BLaER1 (cell line): ENCODE measurements around the gene PPP1R3G.

Experiments
- H3K27ac ChIP-seq: shearing (Covaris generic); formaldehyde crosslinking; 2 replicates; pipeline ENCODE4 v1.8.1; 2022
- H3K27me3 ChIP-seq: shearing (Covaris generic); formaldehyde crosslinking; 2 replicates; pipeline ENCODE4 v1.8.1; 2022
- H3K36me3 ChIP-seq: shearing (Covaris generic); formaldehyde crosslinking; 2 replicates; pipeline ENCODE4 v1.8.1; 2022
- H3K4me1 ChIP-seq: shearing (Covaris generic); formaldehyde crosslinking; 2 replicates; pipeline ENCODE4 v1.8.1; 2022
- H3K4me2 ChIP-seq: shearing (Covaris generic); formaldehyde crosslinking; 2 replicates; pipeline ENCODE4 v1.8.1; 2022
- H3K4me3 ChIP-seq: shearing (Covaris generic); formaldehyde crosslinking; 2 replicates; pipeline ENCODE4 v1.8.1; 2022
- H3K9ac ChIP-seq: shearing (Covaris generic); formaldehyde crosslinking; 2 replicates; pipeline ENCODE4 v1.8.1; 2022
- H3K9me3 ChIP-seq: shearing (Covaris generic); formaldehyde crosslinking; 2 replicates; pipeline ENCODE4 v1.8.1; 2022
- H4K20me1 ChIP-seq: shearing (Covaris generic); formaldehyde crosslinking; 2 replicates; pipeline ENCODE4 v1.8.1; 2022
- Cebpa-rat ChIP-seq: shearing (Covaris generic); IDR thresholded peaks from 2 replicates; pipeline ENCODE4 v1.8.1; 2022

Gene PPP1R3G

DNA sequence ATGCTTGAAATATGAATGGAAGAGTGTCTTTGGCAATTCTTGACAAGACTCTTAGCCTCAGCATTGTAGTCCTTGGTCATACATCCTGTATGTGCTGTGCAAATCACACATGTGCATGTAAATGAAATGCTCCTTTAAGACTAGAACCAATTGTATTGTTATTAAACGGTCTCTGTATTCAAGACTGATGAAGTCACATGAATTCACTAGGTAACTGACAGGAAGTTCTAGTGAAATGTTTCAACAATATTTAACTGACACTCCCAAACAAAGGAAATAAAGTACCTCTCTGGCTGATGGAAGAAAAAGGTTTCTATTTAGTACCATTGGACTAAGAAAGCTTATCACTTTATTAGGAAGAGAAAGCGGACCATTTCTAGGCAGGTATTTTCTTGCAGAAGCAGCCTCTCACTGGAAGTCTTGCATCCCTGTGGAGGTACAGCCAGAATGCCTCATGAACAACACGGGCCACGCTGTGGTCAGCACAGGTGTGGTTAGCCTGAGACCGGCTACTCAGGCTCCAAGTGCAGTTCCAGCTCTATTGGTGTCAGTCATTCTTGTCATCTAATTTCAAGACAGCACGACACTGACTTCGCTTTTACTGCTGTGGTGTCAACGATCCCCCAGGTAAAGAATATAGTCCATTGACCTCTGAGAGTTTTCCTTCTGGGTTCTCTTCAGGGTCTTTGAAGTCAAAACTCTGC lies 17.3 kb downstream of the PPP1R3G start:
- H3K27ac ChIP-seq, result no peak overlapping the region
- H3K4me2 ChIP-seq, result peak overlapping the region; percentile 38; the same call in 1 of the 2 replicates
- H3K4me3 ChIP-seq, result no peak overlapping the region
- no peaks in the 10 kb centered on the region for H3K27me3 ChIP-seq
- H3K4me1 ChIP-seq, result peaks cover 19% of the 10 kb centered on the region
- H4K20me1 ChIP-seq, result 0 out of 2 replicates have a peak, but pooled peaks cover 2% of the 10 kb centered on the region
- no peak overlapping the region for H3K9ac ChIP-seq
- H3K36me3 ChIP-seq, result peaks cover 14% of the 10 kb centered on the region
- peaks cover 7% of the 10 kb centered on the region; the same call in 1 of the 2 replicates for H3K9me3 ChIP-seq
- no peak for TF ChIP-seq Cebpa-rat

GRCh38 chr6:5103250-5103649 lies 18.1 kb downstream of the PPP1R3G start:
- TF ChIP-seq Cebpa-rat, result no peak
- peaks cover 7% of the 10 kb centered on the region; the same call in 1 of the 2 replicates for H3K9me3 ChIP-seq
- no peak overlapping the region for H3K9ac ChIP-seq
- peaks cover 19% of the 10 kb centered on the region for H3K4me1 ChIP-seq
- peak overlapping the region; percentile 38 for H3K4me2 ChIP-seq
- no peak overlapping the region for H3K4me3 ChIP-seq
- peaks cover 17% of the 10 kb centered on the region for H3K36me3 ChIP-seq
- H4K20me1 ChIP-seq, result 0 out of 2 replicates have a peak, but pooled peaks cover 5% of the 10 kb centered on the region
- H3K27me3 ChIP-seq, result no peaks in the 10 kb centered on the region
- H3K27ac ChIP-seq, result no peak overlapping the region

GRCh38 chr6:5104667-5105066 lies 19.5 kb downstream of the PPP1R3G start:
- Histone ChIP-seq H3K36me3 (peaks cover 31% of the 10 kb centered on the region), H3K4me3 (no peak overlapping the region), H3K4me2 (no peak overlapping the region), H3K9ac (no peak overlapping the region), H3K27ac (no peak overlapping the region), H3K4me1 (peaks cover 24% of the 10 kb centered on the region), H3K27me3 (no peaks in the 10 kb centered on the region), H3K9me3 (peaks cover 7% of the 10 kb centered on the region; the same call in 1 of the 2 replicates), H4K20me1 (peaks cover 13% of the 10 kb centered on the region)
- no peak for TF ChIP-seq Cebpa-rat

DNA sequence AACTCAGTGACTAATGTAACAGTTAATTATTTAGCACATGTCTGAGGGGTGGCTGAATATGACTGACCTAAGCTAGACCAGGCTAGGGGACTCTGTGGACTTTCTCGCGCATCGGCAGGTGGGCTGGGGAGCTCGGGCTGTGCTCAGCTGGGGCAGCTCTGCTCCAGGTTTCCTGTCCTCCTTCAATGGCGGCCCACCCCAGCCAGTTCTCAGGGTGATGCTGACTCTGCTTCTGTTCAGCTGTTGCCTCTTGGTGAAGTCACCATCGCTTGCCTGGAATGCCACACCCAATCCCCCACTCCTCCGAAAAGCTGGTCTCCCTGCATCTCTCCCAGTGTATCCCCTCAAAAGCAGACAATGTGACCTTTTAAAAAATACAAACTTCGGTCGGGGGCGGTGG lies 20.0 kb downstream of the PPP1R3G start:
- Histone ChIP-seq H3K27me3 (no peaks in the 10 kb centered on the region), H3K4me2 (no peak overlapping the region), H3K9ac (no peak overlapping the region), H3K4me3 (no peak overlapping the region), H3K9me3 (peaks cover 7% of the 10 kb centered on the region; the same call in 1 of the 2 replicates), H3K36me3 (peaks cover 35% of the 10 kb centered on the region), H3K27ac (no peak overlapping the region), H4K20me1 (peaks cover 15% of the 10 kb centered on the region), H3K4me1 (peaks cover 24% of the 10 kb centered on the region)
- TF ChIP-seq Cebpa-rat, result no peak

GRCh38 chr6:5107341-5107740 lies 22.2 kb downstream of the PPP1R3G start:
- Histone ChIP-seq H3K9ac (no peak overlapping the region), H3K36me3 (peaks cover 57% of the 10 kb centered on the region), H3K27ac (no peak overlapping the region), H4K20me1 (peaks cover 26% of the 10 kb centered on the region), H3K27me3 (no peaks in the 10 kb centered on the region), H3K4me3 (no peak overlapping the region), H3K4me1 (peaks cover 33% of the 10 kb centered on the region), H3K9me3 (no peaks in the 10 kb centered on the region), H3K4me2 (no peak overlapping the region)
- TF ChIP-seq Cebpa-rat, result no peak

- peaks cover 65% of the 10 kb centered on the region for H3K36me3 ChIP-seq
- peaks cover 33% of the 10 kb centered on the region for H3K4me1 ChIP-seq
- no peak overlapping the region for H3K4me2 ChIP-seq
- H3K9me3 ChIP-seq, result no peaks in the 10 kb centered on the region
- no peak overlapping the region for H3K9ac ChIP-seq
- H3K4me3 ChIP-seq, result no peak overlapping the region
- H4K20me1 ChIP-seq, result peaks cover 31% of the 10 kb centered on the region
- H3K27ac ChIP-seq, result no peak overlapping the region
- no peaks in the 10 kb centered on the region for H3K27me3 ChIP-seq
- TF ChIP-seq Cebpa-rat, result no peak
These were observed 22.9 kb downstream of the PPP1R3G start for GRCh38 chr6:5108068-5108467.

- TF ChIP-seq Cebpa-rat, result no peak
- Histone ChIP-seq H4K20me1 (peaks cover 31% of the 10 kb centered on the region), H3K27ac (no peak overlapping the region), H3K36me3 (peaks cover 68% of the 10 kb centered on the region), H3K27me3 (no peaks in the 10 kb centered on the region), H3K4me1 (peaks cover 32% of the 10 kb centered on the region), H3K4me3 (no peak overlapping the region), H3K9ac (no peak overlapping the region), H3K4me2 (no peak overlapping the region), H3K9me3 (no peaks in the 10 kb centered on the region)
These were observed 23.5 kb downstream of the PPP1R3G start for GRCh38 chr6:5108536-5109150.

GRCh38 chr6:5109436-5109835 lies 24.3 kb downstream of the PPP1R3G start:
- TF ChIP-seq Cebpa-rat, result no peak
- Histone ChIP-seq H3K9me3 (no peaks in the 10 kb centered on the region), H3K4me3 (no peak overlapping the region), H3K9ac (no peak overlapping the region), H3K27ac (no peak overlapping the region), H3K4me1 (peaks cover 25% of the 10 kb centered on the region), H3K36me3 (peaks cover 75% of the 10 kb centered on the region), H3K27me3 (no peaks in the 10 kb centered on the region), H3K4me2 (no peak overlapping the region), H4K20me1 (peaks cover 31% of the 10 kb centered on the region)

DNA sequence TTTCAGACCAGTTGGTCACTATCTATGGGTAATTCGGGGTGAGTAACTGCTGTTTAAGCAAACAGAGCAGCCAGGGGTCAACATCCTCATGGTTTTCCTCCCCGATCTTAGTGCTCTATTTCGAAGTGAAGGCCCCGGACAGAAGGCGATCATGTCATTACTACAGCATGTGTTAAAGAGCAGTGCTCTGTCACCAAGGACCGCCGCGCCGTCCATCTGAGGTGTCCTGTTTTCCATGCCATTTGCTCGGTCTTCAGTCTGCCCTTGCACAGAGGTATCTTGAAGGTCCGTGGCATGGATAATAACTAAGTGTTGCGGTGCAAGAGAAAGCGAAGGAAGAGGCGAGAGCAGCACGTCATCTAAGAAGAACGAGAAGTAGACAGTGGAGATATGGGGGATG lies 25.1 kb downstream of the PPP1R3G start:
- H3K27me3 ChIP-seq, result no peaks in the 10 kb centered on the region
- no peaks in the 10 kb centered on the region for H3K9me3 ChIP-seq
- peaks cover 25% of the 10 kb centered on the region for H3K4me1 ChIP-seq
- H4K20me1 ChIP-seq, result peaks cover 32% of the 10 kb centered on the region
- peaks cover 75% of the 10 kb centered on the region for H3K36me3 ChIP-seq
- TF ChIP-seq Cebpa-rat, result no peak
- H3K27ac ChIP-seq, result no peak overlapping the region
- no peak overlapping the region for H3K9ac ChIP-seq
- H3K4me3 ChIP-seq, result no peak overlapping the region
- no peak overlapping the region for H3K4me2 ChIP-seq

GRCh38 chr6:5111626-5112025 lies 26.5 kb downstream of the PPP1R3G start:
- Histone ChIP-seq H3K4me3 (no peak overlapping the region), H3K4me1 (peaks cover 25% of the 10 kb centered on the region), H3K27ac (no peak overlapping the region), H3K4me2 (peak overlapping the region; percentile 53), H3K27me3 (no peaks in the 10 kb centered on the region), H3K9me3 (no peaks in the 10 kb centered on the region), H3K36me3 (peaks cover 68% of the 10 kb centered on the region), H3K9ac (no peak overlapping the region), H4K20me1 (peaks cover 46% of the 10 kb centered on the region)
- TF ChIP-seq Cebpa-rat, result no peak
